22Rv1 (cell line): Measurements from ENCODE around the gene ENPP4.

Experiments used
- CTCF ChIP-seq: fragments of 450-650 bp; IDR thresholded peaks from 2 replicates; pipeline ENCODE4 v1.5.1; 2017; ENCODE audit warnings: mild to moderate bottlenecking
- ZFX ChIP-seq: fragments of 450-650 bp; IDR thresholded peaks from 2 replicates; pipeline ENCODE4 v1.6.1; 2017; ENCODE audit warnings: antibody characterized with exemption, borderline replicate concordance

GRCh38 chr6:46190889-46191288, 61.1 kb downstream of the ENPP4 start:
- no peak for TF ChIP-seq CTCF
- TF ChIP-seq ZFX: no peak
